GM18870 (cell line): ENCODE results near the gene CACNA1H.

Experiments used
- ATAC-seq: cut with Tn5 transposase; IDR thresholded peaks from one replicate; pipeline ENCODE4 v1.9.1; 2021; ENCODE audit warnings: moderate library complexity; ENCODE audit not compliant: unreplicated experiment

The CACNA1H gene

GRCh38 chr16:1121601-1122397 lies 31.1 kb upstream of the CACNA1H start:
- ATAC-seq: no peak

- ATAC-seq: no peak
These were observed 30.5 kb upstream of the CACNA1H start for GRCh38 chr16:1122398-1122765.

GRCh38 chr16:1123525-1124230 lies 29.2 kb upstream of the CACNA1H start:
- no peak for ATAC-seq

- no peak for ATAC-seq
These were observed 28.6 kb upstream of the CACNA1H start for GRCh38 chr16:1124291-1124690.

GRCh38 chr16:1124795-1125194 lies 28.1 kb upstream of the CACNA1H start:
- no peak for ATAC-seq

DNA sequence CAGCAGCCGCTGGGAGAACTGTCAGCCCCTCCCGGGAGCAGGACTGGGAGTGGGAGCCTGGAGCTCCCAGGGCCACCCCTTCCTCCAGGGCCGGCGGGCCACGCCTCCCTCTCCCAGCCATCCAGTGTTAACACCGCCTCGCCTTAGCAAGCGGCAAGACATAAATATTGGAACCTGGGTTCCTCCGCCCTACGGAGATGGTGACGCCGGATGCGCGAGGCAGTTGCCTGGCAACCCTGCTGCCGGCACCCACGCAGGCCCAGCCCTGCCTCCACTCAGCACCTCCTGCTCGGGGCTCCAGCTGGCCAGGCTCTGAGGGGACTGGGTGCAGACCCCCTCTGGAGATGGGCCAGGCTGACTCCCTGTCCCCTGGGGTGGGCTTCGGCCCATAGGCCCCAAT lies 27.4 kb upstream of the CACNA1H start:
- no peak for ATAC-seq

GRCh38 chr16:1126044-1126443 lies 26.9 kb upstream of the CACNA1H start:
- no peak for ATAC-seq

DNA sequence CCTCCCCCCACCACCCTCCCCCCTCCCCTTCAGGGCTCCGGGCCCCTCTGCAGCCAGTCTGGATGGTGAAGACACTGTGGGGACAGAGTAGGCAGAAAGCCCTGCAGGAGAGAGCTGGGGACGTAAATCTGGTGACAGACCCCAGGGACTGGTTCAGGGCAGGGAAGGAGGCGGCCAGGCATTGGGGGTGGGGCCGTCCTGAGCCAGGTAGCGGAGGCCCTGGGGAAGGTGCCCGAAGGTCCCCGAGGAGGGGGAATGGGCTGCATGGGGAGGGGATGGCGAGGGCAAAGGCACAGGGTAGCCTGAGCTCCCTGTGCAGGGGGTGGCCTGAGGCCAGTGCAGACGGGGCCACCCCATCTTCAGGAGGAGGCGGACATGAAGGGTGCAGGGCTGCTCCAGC lies 26.3 kb upstream of the CACNA1H start:
- ATAC-seq: no peak

DNA sequence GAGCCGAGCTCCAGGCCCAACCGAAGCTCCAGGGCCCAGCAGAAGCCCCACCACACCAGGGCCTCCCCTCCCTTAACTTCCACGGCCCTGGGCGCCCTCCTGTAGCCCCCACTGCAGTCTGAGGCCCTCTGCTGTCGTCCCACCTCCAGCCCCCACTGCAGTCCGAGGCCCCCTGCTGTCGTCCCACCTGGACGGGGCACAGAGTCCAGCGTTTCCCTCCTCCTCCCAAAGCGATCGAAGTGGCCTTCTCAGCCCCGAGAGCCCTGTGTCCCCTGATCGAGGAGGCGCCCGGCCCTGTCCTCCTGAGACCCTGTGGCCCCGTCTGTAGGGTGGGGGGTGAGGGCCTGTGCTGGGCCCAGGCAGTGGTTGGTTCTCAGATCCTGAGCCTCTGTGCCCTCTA lies 25.8 kb upstream of the CACNA1H start:
- ATAC-seq: no peak

GRCh38 chr16:1127971-1128715 lies 24.8 kb upstream of the CACNA1H start:
- no peak for ATAC-seq

DNA sequence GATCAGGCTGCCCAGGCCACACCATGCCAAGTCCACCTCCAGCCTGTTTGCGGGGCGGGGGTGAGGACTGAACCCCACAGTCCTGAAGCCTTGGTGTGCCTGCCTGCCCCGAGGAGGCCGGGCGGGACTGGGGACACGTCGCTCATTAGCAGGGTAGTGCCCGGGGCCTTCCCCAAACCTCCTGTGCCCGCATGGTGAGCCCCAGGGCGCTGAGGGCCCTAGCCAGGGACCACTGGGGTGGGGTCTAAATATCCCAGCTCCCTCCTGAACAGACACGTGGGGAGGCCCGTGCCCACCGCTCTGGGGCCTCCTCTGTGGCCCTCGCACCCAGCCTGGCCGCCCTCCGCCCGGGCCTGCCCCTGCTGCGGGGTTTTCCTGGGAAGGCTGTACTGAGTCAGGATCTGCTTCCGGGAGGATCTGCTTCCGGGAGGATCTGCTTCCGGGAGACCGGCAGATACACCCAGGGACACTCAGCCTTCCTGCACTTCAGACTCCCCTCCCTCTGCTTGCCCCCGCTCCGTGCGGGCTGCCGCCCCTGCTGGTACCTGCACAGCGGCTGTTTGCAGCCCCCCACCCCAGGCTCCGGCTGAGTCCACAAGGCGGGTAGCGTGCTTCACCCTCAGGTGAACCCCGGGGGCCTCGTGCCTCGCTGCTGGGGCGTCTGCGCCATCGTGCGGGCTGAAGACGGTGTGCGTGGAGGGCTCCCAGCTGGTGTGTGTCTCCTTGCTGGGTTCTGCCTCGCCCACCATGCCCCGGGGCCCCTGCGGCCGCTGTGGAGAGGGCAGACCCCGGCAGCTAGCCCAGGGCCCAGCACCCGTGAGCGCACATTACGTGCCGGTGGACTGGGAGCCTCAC lies 23.6 kb upstream of the CACNA1H start:
- no peak for ATAC-seq

GRCh38 chr16:1130382-1130781 lies 22.5 kb upstream of the CACNA1H start:
- no peak for ATAC-seq

GRCh38 chr16:1131378-1131994 lies 21.4 kb upstream of the CACNA1H start:
- no peak for ATAC-seq

DNA sequence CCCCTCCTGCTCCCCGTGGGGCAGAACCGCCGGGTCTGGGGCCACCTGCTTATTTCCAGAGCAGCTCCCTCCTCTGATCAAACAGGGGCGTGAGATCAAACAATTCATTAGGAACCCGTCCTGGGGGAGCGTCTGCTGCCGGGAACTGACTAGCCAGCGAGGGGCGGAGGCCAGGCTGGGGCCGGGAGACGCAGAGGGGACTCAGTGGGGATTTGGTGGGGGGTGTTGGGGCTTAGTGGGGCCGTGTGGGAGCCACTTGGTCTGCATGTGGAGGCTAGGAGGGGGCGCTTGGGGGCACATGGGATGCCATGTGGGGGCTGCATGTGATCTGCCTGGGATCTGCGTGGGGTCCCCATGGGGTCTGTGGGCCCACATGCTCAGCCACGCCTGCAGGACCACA lies 20.5 kb upstream of the CACNA1H start:
- ATAC-seq: no peak

DNA sequence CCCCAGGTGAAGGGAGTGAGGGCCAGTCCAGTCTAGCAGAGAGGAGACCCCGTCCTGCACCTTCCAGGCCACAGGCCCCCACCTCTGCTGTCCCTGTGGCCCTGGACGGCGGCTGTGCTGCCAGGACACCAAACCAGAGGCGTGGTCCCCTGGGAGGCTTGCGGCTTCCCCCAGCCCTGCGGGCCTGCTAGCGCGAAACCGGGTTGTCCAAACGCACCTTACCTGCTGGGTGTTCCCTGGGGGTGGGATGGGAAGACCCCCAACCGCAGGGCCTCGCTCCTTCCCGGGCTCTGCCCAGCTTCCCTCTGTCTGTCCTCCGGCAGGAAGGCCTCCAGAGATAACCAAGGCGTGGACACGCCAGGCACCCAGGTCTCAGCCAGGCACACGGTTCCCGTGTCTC lies 19.6 kb upstream of the CACNA1H start:
- no peak for ATAC-seq

DNA sequence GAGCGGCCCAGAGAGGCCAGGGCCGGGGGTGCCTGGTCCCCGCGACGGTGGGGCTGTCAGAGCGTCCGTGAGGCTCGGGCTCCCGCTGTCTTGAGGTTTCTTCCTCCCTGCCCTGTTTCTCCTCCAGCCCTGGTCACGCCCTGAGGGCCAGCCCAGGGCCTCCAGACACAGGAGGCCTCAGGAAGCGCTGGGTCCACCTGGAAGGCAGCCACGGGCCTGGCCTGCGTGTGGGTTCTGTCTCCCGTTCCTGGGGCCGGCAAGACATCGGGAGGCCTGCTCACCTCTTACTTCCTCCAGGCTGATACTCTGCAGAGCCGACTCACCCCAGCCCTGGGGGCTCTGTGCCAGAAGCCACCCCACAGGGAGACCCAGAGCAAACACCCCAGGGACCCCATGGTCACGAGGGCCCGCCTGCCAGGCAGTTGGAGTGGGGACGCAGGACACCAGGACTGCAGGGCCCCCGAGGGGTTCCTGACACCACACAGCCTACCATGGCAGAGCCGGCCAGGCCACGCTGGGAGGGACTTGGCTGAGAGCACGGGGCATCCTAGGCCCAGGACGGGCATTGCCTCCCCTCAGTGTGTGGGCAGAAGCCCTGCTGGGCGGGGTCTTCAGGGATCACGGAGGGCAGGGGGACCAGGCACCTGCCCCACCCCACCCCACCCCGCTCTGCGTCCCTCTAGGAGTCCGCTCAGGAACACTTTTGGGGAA lies 18.9 kb upstream of the CACNA1H start:
- ATAC-seq: no peak

DNA sequence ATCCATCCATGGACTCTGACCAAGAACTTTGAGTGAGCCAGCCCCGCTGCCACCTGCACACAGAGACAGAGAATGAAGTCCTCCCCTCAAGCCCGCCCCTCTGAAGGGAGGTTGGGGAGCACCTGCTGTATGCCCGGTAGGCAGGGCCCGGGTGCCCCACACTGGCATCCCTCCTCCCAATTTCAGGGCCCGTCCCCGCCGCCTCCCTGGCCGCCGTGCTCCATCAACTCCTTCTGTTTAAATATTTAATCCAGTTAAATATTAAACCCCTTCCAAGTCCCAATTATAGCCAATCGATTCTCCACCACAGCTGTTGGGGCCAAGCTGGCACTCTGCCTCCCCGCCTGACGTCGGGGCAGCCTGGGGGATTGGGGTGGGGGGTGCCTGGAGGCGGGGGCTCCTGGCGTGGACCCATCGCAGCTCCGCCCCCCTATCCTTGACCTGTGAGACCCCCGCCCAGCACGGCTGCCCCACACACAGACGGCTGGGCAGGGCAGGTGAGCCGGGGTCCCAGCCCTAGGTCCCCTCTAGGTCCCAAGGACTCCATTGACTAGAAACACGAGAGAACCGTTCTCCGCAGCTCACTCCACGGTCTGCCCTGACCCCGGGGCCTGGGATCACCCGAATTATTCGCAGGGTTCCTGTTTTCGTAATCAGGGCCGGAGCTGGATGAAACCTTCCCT lies 18.0 kb upstream of the CACNA1H start:
- ATAC-seq: no peak

DNA sequence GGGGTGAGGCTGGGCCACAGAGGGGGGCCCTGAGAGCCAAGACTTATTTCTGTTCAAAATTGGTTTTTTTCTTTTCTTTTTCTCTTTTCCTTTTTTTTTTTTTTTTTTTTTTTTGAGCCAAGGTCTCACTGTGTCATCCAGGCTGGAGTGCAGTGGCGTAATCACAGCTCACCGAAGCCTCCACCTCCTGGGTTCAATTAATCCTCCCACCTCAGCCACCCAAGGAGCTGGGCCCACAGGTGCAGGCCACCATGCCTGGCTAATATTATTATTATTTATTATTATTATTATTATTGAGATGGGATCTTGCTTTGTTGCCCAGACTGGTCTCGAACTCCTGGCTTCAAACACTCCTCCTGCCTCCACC lies 17.5 kb upstream of the CACNA1H start:
- ATAC-seq: no peak

- no peak for ATAC-seq
These were observed 15.3 kb upstream of the CACNA1H start for GRCh38 chr16:1137604-1138003.
